Endothelial cell of umbilical vein (primary cell): ENCODE data around the gene HHEX. TPM values are rescaled to one million over a fixed set of nuclear protein-coding genes. Genes with fewer than 3 reads are reported as not detected.

Experiments
- BruUV-seq: library from RNA; stranded (reverse); fragments of 400-500 nt; replicated peaks from 2 replicates; lab custom pipeline; 2021; lab: Mats Ljungman, UMichigan
- CTCF ChIA-PET: fragments of 300-600, 350-600 bp; sonication (Branson Sonifier 250); formaldehyde crosslinking; loops from one replicate; lab custom pipeline; 2021; ENCODE audit warnings: antibody characterized with exemption, inconsistent platforms; lab: Charles Lee
- POLR2A ChIA-PET: fragments of 300-600, 350-600 bp; sonication (Branson Sonifier 250); formaldehyde crosslinking; loops from one replicate; lab custom pipeline; 2021; ENCODE audit warnings: antibody characterized with exemption, inconsistent platforms; lab: Charles Lee
- DNase-seq: peaks from one replicate; pipeline ENCODE4 v3.0.0-alpha.2; 2011; ENCODE audit warnings: low read depth, low spot score
- FAIRE-seq: peaks from 2 replicates; lab custom pipeline; 2011; peaks lifted over from hg19 to GRCh38; lab: Jason Lieb, UNC
- H2AFZ ChIP-seq: 2 replicates; pipeline ENCODE4 v1.6.0; 2012; ENCODE audit warnings: low read depth, low read length, control low read depth, inconsistent platforms
- H3K27ac ChIP-seq: 2 replicates; pipeline ENCODE4 v1.5.1; 2011; ENCODE audit warnings: low read depth, mild to moderate bottlenecking, control low read depth, low read length, moderate library complexity; ENCODE audit not compliant: insufficient read depth
- H3K27me3 ChIP-seq, 2 experiments: 2 replicates each; pipeline versions ENCODE4 v1.6.0 to v1.6.1; 2011; ENCODE audit warnings: low read length in 2 of 2, mixed read lengths in 1 of 2; ENCODE audit not compliant: control insufficient read depth in 2 of 2, insufficient read depth in 2 of 2
- H3K36me3 ChIP-seq, 2 experiments: 2 replicates in 1 of 2; 3 replicates in 1 of 2; pipeline ENCODE4 v1.5.1; 2011; ENCODE audit warnings: low read length in 2 of 2, mild to moderate bottlenecking in 1 of 2, moderate library complexity in 1 of 2; ENCODE audit not compliant: control insufficient read depth in 2 of 2, insufficient read depth in 2 of 2; ENCODE audit errors: extremely low read depth in 1 of 2
- H3K4me1 ChIP-seq: 3 replicates; pipeline ENCODE4 v1.5.1; 2011; ENCODE audit warnings: mild to moderate bottlenecking, low read length; ENCODE audit not compliant: control insufficient read depth, insufficient read depth; ENCODE audit errors: extremely low read depth
- H3K4me2 ChIP-seq: 2 replicates; pipeline ENCODE4 v1.6.1; 2011; ENCODE audit warnings: low read length, control low read depth, mixed read lengths; ENCODE audit not compliant: insufficient read depth
- H3K4me3 ChIP-seq, 3 experiments: fragments of 200-600 bp in 1 of 3; sonication (generic), shearing (Covaris generic) in 1 of 3; replicated peaks in 1 of 3; 2 replicates each; pipeline ENCODE4 v1.5.1; 2011 to 2016; ENCODE audit warnings: control low read depth in 3 of 3, low read length in 3 of 3, mild to moderate bottlenecking in 2 of 3, inconsistent platforms in 1 of 3, low read depth in 1 of 3, moderate library complexity in 1 of 3; ENCODE audit not compliant: insufficient read depth in 1 of 3
- H3K79me2 ChIP-seq: 2 replicates; pipeline ENCODE4 v1.6.0; 2012; ENCODE audit warnings: low read length, inconsistent platforms; ENCODE audit not compliant: control insufficient read depth, insufficient read depth
- H3K9ac ChIP-seq: replicated peaks from 2 replicates; pipeline ENCODE3; 2011; ENCODE audit warnings: low read length, control low read depth; ENCODE audit not compliant: insufficient read depth; ENCODE audit errors: extremely low read depth
- H3K9me1 ChIP-seq: replicated peaks from 3 replicates; pipeline ENCODE4 v1.6.0; 2011; ENCODE audit warnings: mild to moderate bottlenecking, low read length; ENCODE audit not compliant: control insufficient read depth, insufficient read depth; ENCODE audit errors: extremely low read depth
- H3K9me3 ChIP-seq: replicated peaks from 2 replicates; pipeline ENCODE4 v1.5.1; 2012; ENCODE audit warnings: low read length, inconsistent platforms; ENCODE audit not compliant: control insufficient read depth, insufficient read depth
- H4K20me1 ChIP-seq: replicated peaks from 2 replicates; pipeline ENCODE3; 2011; ENCODE audit warnings: mild to moderate bottlenecking, low read length; ENCODE audit not compliant: control insufficient read depth, insufficient read depth; ENCODE audit errors: extremely low read depth
- EZH2 ChIP-seq: IDR thresholded peaks from 2 replicates; pipeline ENCODE4 v1.6.1; 2012; ENCODE audit warnings: borderline replicate concordance, low read depth, mild to moderate bottlenecking, moderate library complexity, low read length, inconsistent platforms; ENCODE audit not compliant: severe bottlenecking
- FOS ChIP-seq: IDR thresholded peaks from 2 replicates; pipeline ENCODE4 v1.6.1; 2011; ENCODE audit warnings: mild to moderate bottlenecking, low read length, moderate library complexity, borderline replicate concordance; ENCODE audit not compliant: insufficient read depth
- GATA2 ChIP-seq: IDR thresholded peaks from 2 replicates; pipeline ENCODE4 v1.7.0; 2011; ENCODE audit warnings: low read depth, mild to moderate bottlenecking, moderate library complexity, mixed read lengths, low read length; ENCODE audit not compliant: insufficient read length, insufficient read depth
- JUN ChIP-seq: IDR thresholded peaks from 2 replicates; pipeline ENCODE4 v1.6.1; 2011; ENCODE audit warnings: borderline replicate concordance, low read depth; ENCODE audit not compliant: insufficient read length, insufficient read depth
- MYC ChIP-seq: IDR thresholded peaks from one replicate; pipeline ENCODE4 v1.6.1; 2011; ENCODE audit warnings: mild to moderate bottlenecking, low read depth, low read length
- POLR2A ChIP-seq: IDR thresholded peaks from 2 replicates; pipeline ENCODE4 v1.6.1; 2012; ENCODE audit warnings: low read depth, mild to moderate bottlenecking, control low read depth, low read length
- POLR2AphosphoS5 ChIP-seq: IDR thresholded peaks from 2 replicates; pipeline ENCODE4 v1.6.1; 2012; ENCODE audit warnings: low read depth, mild to moderate bottlenecking, control low read depth, low read length, moderate library complexity; ENCODE audit not compliant: insufficient read depth
- dilution Hi-C: fragments of 300-500 bp; cut with MboI; formaldehyde crosslinking; loops from one replicate; pipeline ENCODE4 v1.15.0; 2019; ENCODE audit warnings: low sequenced_read_pairs; ENCODE audit not compliant: extremely low pct_ligation_motif_present
- intact Hi-C: fragments of 100-400 bp; cut with micrococcal nuclease; formaldehyde crosslinking; loops from one replicate; pipeline ENCODE4 v1.10.0; 2022
- polyA plus RNA-seq, 4 experiments: library from polyadenylated mRNA; depleted of rRNA in 3 of 4; stranded (reverse) in 3 of 4; unstranded in 1 of 4; fragments of >200 nt; gene quantifications; 2 replicates each; pipeline versions ENCODE4 v1.2.1 to v1.2.3, GENCODE V29; 2011 to 2012; ENCODE audit warnings: missing spikeins in 1 of 4
- small RNA-seq: library from RNA; depleted of rRNA; stranded (forward); fragments of <200 nt; gene quantifications from one replicate; pipeline ENCODE3, GENCODE V24; 2012; ENCODE audit warnings: low replicate concordance, low read depth; ENCODE audit not compliant: insufficient read depth, insufficient read length
- total RNA-seq: library from RNA; stranded (reverse); gene quantifications from 2 replicates; pipeline ENCODE4 v1.2.3, GENCODE V29; 2021
- TF ChIP-seq, protein P1 (sequence below), 2 donors: IDR thresholded peaks; 1 replicate in 1 of 2; 2 replicates in 1 of 2; pipeline ENCODE4 v1.5.1; 2011; ENCODE audit warnings: low read length in 2 of 2, mild to moderate bottlenecking in 2 of 2, moderate library complexity in 2 of 2, control low read depth in 1 of 2, inconsistent platforms in 1 of 2, low read depth in 1 of 2; ENCODE audit not compliant: insufficient read depth in 1 of 2; ENCODE audit errors: extremely low read depth in 1 of 2
- TF ChIP-seq, protein P2 (sequence below): IDR thresholded peaks from 2 replicates; pipeline ENCODE4 v1.6.1; 2011; ENCODE audit not compliant: insufficient read depth, insufficient read length

The HHEX gene
- total and polyA plus RNA-seq, 2 donors (not counting 3 experiments of a cell fraction or from before 2014, with no cell fraction given) = 81.0 to 110 TPM

DNA sequence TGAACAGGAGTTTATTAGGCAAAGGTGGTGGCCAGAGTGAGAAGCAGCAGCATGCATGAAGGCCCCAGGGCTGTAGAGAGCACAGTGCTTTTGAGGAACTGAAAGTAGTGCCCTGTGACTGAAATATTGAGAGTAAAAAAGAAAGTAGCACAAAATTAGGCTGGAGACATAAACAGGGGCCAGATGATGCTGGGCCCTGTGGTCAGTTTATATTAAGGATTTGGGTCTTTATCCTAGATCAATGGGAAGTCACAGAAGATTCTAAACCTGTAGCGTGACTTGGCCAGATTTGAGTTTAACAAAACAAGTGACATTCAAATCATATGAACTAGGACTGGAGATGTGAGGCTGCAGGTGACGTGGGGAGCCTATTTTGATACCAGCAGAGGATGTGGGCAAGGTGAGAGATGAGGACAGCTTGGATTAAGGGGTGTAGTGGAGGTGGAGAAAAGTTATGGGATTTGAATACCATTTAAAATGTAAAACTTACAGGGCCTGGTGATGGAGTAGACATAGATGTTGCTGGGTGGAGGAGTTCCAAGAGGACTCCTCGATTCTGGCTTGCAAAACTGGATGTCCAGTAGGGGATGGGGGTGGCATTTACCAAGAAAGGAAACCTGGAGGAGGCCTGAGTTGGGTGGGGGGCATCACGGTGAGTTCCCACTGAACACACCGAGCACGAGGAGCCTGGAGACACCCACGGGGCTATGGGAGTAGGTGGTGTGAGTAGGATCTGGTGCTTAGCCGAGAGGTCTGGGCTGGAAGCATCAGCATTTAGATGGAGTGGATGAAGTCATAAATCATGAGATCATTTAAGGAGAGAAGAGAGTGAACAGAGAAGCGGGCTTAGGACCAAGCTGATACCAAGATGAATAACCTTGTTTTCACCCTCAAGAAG lies 52.8 kb downstream of the HHEX start:
- no peaks in the 10 kb centered on the region for H3K79me2 ChIP-seq
- no peaks in the 10 kb centered on the region for H3K4me1 ChIP-seq
- POLR2A ChIA-PET = no interaction called here
- no peaks in the 10 kb centered on the region for H4K20me1 ChIP-seq
- H3K27me3 ChIP-seq = no peaks in the 10 kb centered on the region
- dilution Hi-C loops (no loop called here), intact Hi-C loops (no loop called here)
- BruUV-seq = no TSS peak
- H3K36me3 ChIP-seq = no peaks in the 10 kb centered on the region
- H3K27ac ChIP-seq = no peak overlapping the region
- H3K9me3 ChIP-seq = no peaks in the 10 kb centered on the region
- no peak for TF ChIP-seq JUN
- no peak for TF ChIP-seq MYC
- no peak for TF ChIP-seq FOS
- TF ChIP-seq, protein P1, sequence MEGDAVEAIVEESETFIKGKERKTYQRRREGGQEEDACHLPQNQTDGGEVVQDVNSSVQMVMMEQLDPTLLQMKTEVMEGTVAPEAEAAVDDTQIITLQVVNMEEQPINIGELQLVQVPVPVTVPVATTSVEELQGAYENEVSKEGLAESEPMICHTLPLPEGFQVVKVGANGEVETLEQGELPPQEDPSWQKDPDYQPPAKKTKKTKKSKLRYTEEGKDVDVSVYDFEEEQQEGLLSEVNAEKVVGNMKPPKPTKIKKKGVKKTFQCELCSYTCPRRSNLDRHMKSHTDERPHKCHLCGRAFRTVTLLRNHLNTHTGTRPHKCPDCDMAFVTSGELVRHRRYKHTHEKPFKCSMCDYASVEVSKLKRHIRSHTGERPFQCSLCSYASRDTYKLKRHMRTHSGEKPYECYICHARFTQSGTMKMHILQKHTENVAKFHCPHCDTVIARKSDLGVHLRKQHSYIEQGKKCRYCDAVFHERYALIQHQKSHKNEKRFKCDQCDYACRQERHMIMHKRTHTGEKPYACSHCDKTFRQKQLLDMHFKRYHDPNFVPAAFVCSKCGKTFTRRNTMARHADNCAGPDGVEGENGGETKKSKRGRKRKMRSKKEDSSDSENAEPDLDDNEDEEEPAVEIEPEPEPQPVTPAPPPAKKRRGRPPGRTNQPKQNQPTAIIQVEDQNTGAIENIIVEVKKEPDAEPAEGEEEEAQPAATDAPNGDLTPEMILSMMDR (IDR thresholded peaks at IDR 0.05; ENCODE audit: extremely low read depth in 1 of 2, insufficient read depth in 1 of 2, low read depth in 1 of 2, low read length in 2 of 2) = no peak
- TF ChIP-seq POLR2AphosphoS5 = no peak
- TF ChIP-seq EZH2 = no peak
- TF ChIP-seq, protein P2, sequence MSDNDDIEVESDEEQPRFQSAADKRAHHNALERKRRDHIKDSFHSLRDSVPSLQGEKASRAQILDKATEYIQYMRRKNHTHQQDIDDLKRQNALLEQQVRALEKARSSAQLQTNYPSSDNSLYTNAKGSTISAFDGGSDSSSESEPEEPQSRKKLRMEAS = no peak
- TF ChIP-seq GATA2 = no peak
- no peak for TF ChIP-seq POLR2A
- H3K9ac ChIP-seq = no peak overlapping the region
- H3K4me2 ChIP-seq = no peak overlapping the region
- H3K9me1 ChIP-seq = no peaks in the 10 kb centered on the region
- no peak overlapping the region for H3K4me3 ChIP-seq
- FAIRE-seq (no peak), DNase-seq (no peak)
- no peak overlapping the region for H2AFZ ChIP-seq
- CTCF ChIA-PET = interaction anchor here (1.0 kb wide), 1 partner anchor 69 kb away, joined by 3 read pairs; no protein-coding TSS in a partner anchor

Small RNAs within 50 kb of the gene (small RNA-seq; reads per million reads assigned to genes)
- gene RF00019 (not detected), gene RN7SL644P (not detected)

Other genes with a start within 250 kb of the HHEX start
- 52.6 and 53.5 TPM in 2 replicates for gene IDE, start 115.9 kb upstream of the HHEX start, total RNA-seq
- 10.7 and 11.7 TPM in 2 replicates for gene IDE, start 115.9 kb upstream of the HHEX start, polyA plus RNA-seq
- gene KIF11, start 96.8 kb upstream of the HHEX start, total RNA-seq = 42.6 and 42.8 TPM in 2 replicates
- gene KIF11, start 96.8 kb upstream of the HHEX start, polyA plus RNA-seq = 4.7 and 7.3 TPM in 2 replicates
- gene EXOC6, start 158.6 kb downstream of the HHEX start, total RNA-seq = 103 and 108 TPM in 2 replicates
- gene EXOC6, start 158.6 kb downstream of the HHEX start, polyA plus RNA-seq = 72.6 and 105 TPM in 2 replicates